HepG2 (cell line): ENCODE measurements around the gene PNPLA2. TPM values are rescaled to one million over a fixed set of nuclear protein-coding genes. Genes with fewer than 3 reads are reported as not detected.
A peak's percentile ranks its signal among the peaks of the same experiment; 100 is the strongest.

ENCODE experiments used
- ATAC-seq: fragments of 200-7000 bp; cut with Tn5 transposase; 3 replicates; pipeline ENCODE4 v1.9.1; 2020; ENCODE audit warnings: mild to moderate bottlenecking, moderate library complexity
- Bru-seq: library from RNA; stranded (reverse); fragments of 400-500 nt; gene quantifications from one replicate; lab custom pipeline; 2021; lab: Mats Ljungman, UMichigan
- BruChase-seq, 2 experiments: library from RNA; stranded (reverse); fragments of 400-500 nt; gene quantifications; one replicate each; lab custom pipeline; 2021; lab: Mats Ljungman, UMichigan
- BruUV-seq: library from RNA; stranded (reverse); fragments of 400-500 nt; replicated peaks from 2 replicates; lab custom pipeline; 2021; lab: Mats Ljungman, UMichigan
- CTCF ChIA-PET: fragments of 300-600 bp; formaldehyde crosslinking; extraction: SDS; loops from one replicate; lab custom pipeline; 2021; ENCODE audit warnings: low total read pairs, inconsistent platforms, low intra/inter-chr PET ratio; lab: Yijun Ruan, JAX
- POLR2A ChIA-PET: fragments of 350-600 bp; sonication (Branson Sonifier 250); formaldehyde crosslinking; loops from one replicate; lab custom pipeline; 2020; ENCODE audit warnings: antibody characterized with exemption, inconsistent platforms; lab: Yijun Ruan, JAX
- DNase-seq: peaks from one replicate; pipeline ENCODE4 v3.0.0-alpha.2; 2015; ENCODE audit warnings: low spot score
- FAIRE-seq: peaks from 3 replicates; lab custom pipeline; 2011; peaks lifted over from hg19 to GRCh38; lab: Jason Lieb, UNC
- H2AFZ ChIP-seq: one replicate; pipeline ENCODE4 v1.6.1; 2011; ENCODE audit warnings: low read length, inconsistent platforms
- H3K27ac ChIP-seq: fragments of 300-600 bp; 3 replicates; pipeline ENCODE4 v1.8.0; 2011; ENCODE audit warnings: mixed run types, mild to moderate bottlenecking, mixed read lengths, low read length, inconsistent platforms; ENCODE audit not compliant: insufficient read depth; ENCODE audit errors: extremely low read length
- H3K27me3 ChIP-seq, 2 experiments: fragments of 200-600 bp in 1 of 2; 2 replicates in 1 of 2; 3 replicates in 1 of 2; pipeline versions ENCODE4 v1.6.0 to v1.8.0; 2011; ENCODE audit warnings: low read length in 2 of 2, mild to moderate bottlenecking in 2 of 2, moderate library complexity in 2 of 2, inconsistent platforms in 1 of 2; ENCODE audit not compliant: insufficient read depth in 2 of 2, control insufficient read depth in 1 of 2
- H3K36me3 ChIP-seq, 2 experiments: fragments of 200-600 bp in 1 of 2; replicated peaks in 1 of 2; 2 replicates in 1 of 2; 3 replicates in 1 of 2; pipeline versions ENCODE4 v1.5.1 to v1.8.0; 2011; ENCODE audit warnings: low read length in 2 of 2, inconsistent platforms in 1 of 2; ENCODE audit not compliant: insufficient read depth in 2 of 2, control insufficient read depth in 1 of 2
- H3K4me1 ChIP-seq: 2 replicates; pipeline ENCODE4 v1.5.1; 2012; ENCODE audit warnings: low read length, inconsistent platforms; ENCODE audit not compliant: insufficient read depth
- H3K4me2 ChIP-seq: 2 replicates; pipeline ENCODE4 v1.6.0; 2011; ENCODE audit warnings: low read depth, low read length, inconsistent platforms
- H3K4me3 ChIP-seq, 3 experiments: fragments of 200-600 bp in 1 of 3; sonication (generic), shearing (Covaris generic) in 1 of 3; replicated peaks in 1 of 3; 2 replicates each; pipeline ENCODE4 v1.5.1; 2011 to 2016; ENCODE audit warnings: low read length in 3 of 3, inconsistent platforms in 2 of 3, low read depth in 2 of 3, mild to moderate bottlenecking in 2 of 3, control low read depth in 1 of 3, mixed read lengths in 1 of 3; ENCODE audit not compliant: insufficient read depth in 1 of 3
- H3K79me2 ChIP-seq: one replicate; pipeline ENCODE4 v1.6.1; 2011; ENCODE audit warnings: low read length, inconsistent platforms; ENCODE audit not compliant: insufficient read depth
- H3K9ac ChIP-seq: 2 replicates; pipeline ENCODE4 v1.6.0; 2011; ENCODE audit warnings: mild to moderate bottlenecking, low read depth, low read length, inconsistent platforms; ENCODE audit not compliant: insufficient read depth
- H3K9me3 ChIP-seq: 2 replicates; pipeline ENCODE4 v1.5.1; 2012; ENCODE audit warnings: mild to moderate bottlenecking, low read length
- H4K20me1 ChIP-seq: 2 replicates; pipeline ENCODE4 v1.6.0; 2011; ENCODE audit warnings: inconsistent platforms, mild to moderate bottlenecking, low read length, moderate library complexity; ENCODE audit not compliant: insufficient read depth
- FOSL2 ChIP-seq: sonication (generic); formaldehyde crosslinking; IDR thresholded peaks from 2 replicates; pipeline ENCODE4 v1.4.0; 2020; ENCODE audit warnings: missing genetic modification reagents
- JUND ChIP-seq: sonication (generic); formaldehyde crosslinking; IDR thresholded peaks from 2 replicates; pipeline ENCODE4 v1.8.0; 2022; ENCODE audit warnings: mild to moderate bottlenecking, missing genetic modification reagents
- KDM5B ChIP-seq: sonication (generic); formaldehyde crosslinking; IDR thresholded peaks from 2 replicates; pipeline ENCODE4 v1.4.0; 2020; ENCODE audit warnings: missing genetic modification reagents, mild to moderate bottlenecking, borderline replicate concordance
- SAP130 ChIP-seq: IDR thresholded peaks from 2 replicates; pipeline ENCODE4 v1.6.1; 2016; ENCODE audit warnings: low read depth
- SIN3A ChIP-seq: IDR thresholded peaks from 2 replicates; pipeline ENCODE4 v1.6.1; 2011; ENCODE audit warnings: low read depth, mild to moderate bottlenecking, control low read depth, low read length, borderline replicate concordance
- SOX6 ChIP-seq, 2 experiments: fragments of 450-650 bp in 1 of 2; sonication (generic) in 1 of 2; formaldehyde crosslinking in 1 of 2; IDR thresholded peaks; 2 replicates each; pipeline versions ENCODE4 v1.4.0 to v1.6.1; 2017 to 2020; ENCODE audit warnings: antibody characterized with exemption in 1 of 2, mild to moderate bottlenecking in 1 of 2, missing genetic modification reagents in 1 of 2
- SP2 ChIP-seq: sonication (generic); formaldehyde crosslinking; IDR thresholded peaks from 2 replicates; pipeline ENCODE4 v1.5.1; 2020; ENCODE audit warnings: mild to moderate bottlenecking, missing genetic modification reagents
- TRIM24 ChIP-seq: sonication (generic); formaldehyde crosslinking; IDR thresholded peaks from 2 replicates; pipeline ENCODE4 v1.8.0; 2022; ENCODE audit warnings: mild to moderate bottlenecking, missing genetic modification reagents
- ZBTB10 ChIP-seq: sonication (generic); formaldehyde crosslinking; IDR thresholded peaks from 2 replicates; pipeline ENCODE4 v1.4.0; 2020; ENCODE audit warnings: missing genetic modification reagents, borderline replicate concordance
- ZFP41 ChIP-seq: sonication (generic); formaldehyde crosslinking; IDR thresholded peaks from 2 replicates; pipeline ENCODE4 v1.4.0; 2020; ENCODE audit warnings: mild to moderate bottlenecking, missing genetic modification reagents, borderline replicate concordance
- ZNF546 ChIP-seq: sonication (generic); formaldehyde crosslinking; conservative IDR thresholded peaks from 2 replicates; pipeline ENCODE4 v1.8.1; 2023; ENCODE audit warnings: mild to moderate bottlenecking, missing genetic modification reagents
- ZNF678 ChIP-seq: sonication (generic); formaldehyde crosslinking; IDR thresholded peaks from 2 replicates; pipeline ENCODE4 v1.4.0; 2020; ENCODE audit warnings: mild to moderate bottlenecking, missing genetic modification reagents
- ZNF788 ChIP-seq: sonication (generic); formaldehyde crosslinking; IDR thresholded peaks from 2 replicates; pipeline ENCODE4 v1.5.0; 2020; ENCODE audit warnings: mild to moderate bottlenecking, missing genetic modification reagents, borderline replicate concordance
- WGBS: methylation state at CpG from one replicate; pipeline ENCODE4 v1.1.6; 2017; ENCODE audit warnings: low lambda C conversion rate; 5-methylcytosine and 5-hydroxymethylcytosine counted together
- in situ Hi-C: cut with HindIII; loops from 2 replicates; pipeline ENCODE4 v1.10.0; 2017; ENCODE audit warnings: low pct_unique_long_range_greater_than_20kb; ENCODE audit not compliant: extremely low pct_ligation_motif_present
- intact Hi-C: fragments of 100-400 bp; cut with micrococcal nuclease; formaldehyde crosslinking; loops from one replicate; pipeline ENCODE4 v1.10.0; 2022; ENCODE audit not compliant: unreplicated experiment
- long read RNA-seq, 2 experiments: library from RNA in 1 of 2; library from polyadenylated mRNA in 1 of 2; stranded (forward) in 1 of 2; unstranded in 1 of 2; transcript quantifications; one replicate each; pipeline ENCODE4 v2.0.0, GENCODE V29; 2019 to 2022
- polyA minus RNA-seq, 3 experiments: library from RNA; depleted of rRNA, polyadenylated mRNA; stranded (reverse); fragments of >200 nt; gene quantifications; 2 replicates each; pipeline ENCODE4 v1.2.3, GENCODE V29; 2011; ENCODE audit warnings: low replicate concordance in 1 of 3
- polyA plus RNA-seq, 8 experiments: library from polyadenylated mRNA; depleted of rRNA in 3 of 8; stranded (reverse) in 7 of 8; unstranded in 1 of 8; fragments of >200 nt; fragmentation: Illumina TruSeq in 4 of 8; extraction: Trizol in 4 of 8; gene quantifications; 2 replicates each; pipeline versions ENCODE4 v1.2.1 to v1.2.3, GENCODE V29; 2011 to 2016; ENCODE audit warnings: low read depth in 4 of 8, missing spikeins in 1 of 8, mixed read lengths in 1 of 8; ENCODE audit not compliant: insufficient read depth in 1 of 8
- total RNA-seq, 5 experiments: library from RNA; depleted of rRNA; stranded (reverse); fragments of >200 nt; fragmentation: Illumina TruSeq; extraction: Trizol; gene quantifications; 2 replicates each; pipeline ENCODE4 v1.2.3, GENCODE V29; 2016; ENCODE audit warnings: low read depth in 1 of 5

The PNPLA2 gene, protein sequence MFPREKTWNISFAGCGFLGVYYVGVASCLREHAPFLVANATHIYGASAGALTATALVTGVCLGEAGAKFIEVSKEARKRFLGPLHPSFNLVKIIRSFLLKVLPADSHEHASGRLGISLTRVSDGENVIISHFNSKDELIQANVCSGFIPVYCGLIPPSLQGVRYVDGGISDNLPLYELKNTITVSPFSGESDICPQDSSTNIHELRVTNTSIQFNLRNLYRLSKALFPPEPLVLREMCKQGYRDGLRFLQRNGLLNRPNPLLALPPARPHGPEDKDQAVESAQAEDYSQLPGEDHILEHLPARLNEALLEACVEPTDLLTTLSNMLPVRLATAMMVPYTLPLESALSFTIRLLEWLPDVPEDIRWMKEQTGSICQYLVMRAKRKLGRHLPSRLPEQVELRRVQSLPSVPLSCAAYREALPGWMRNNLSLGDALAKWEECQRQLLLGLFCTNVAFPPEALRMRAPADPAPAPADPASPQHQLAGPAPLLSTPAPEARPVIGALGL
- total RNA-seq (2016; rRNA removed; fragmentation: Illumina TruSeq; extraction: Trizol) (4.8 and 10.5 TPM in 2 replicates), polyA plus RNA-seq (2011; rRNA removed) (43.2 and 58.1 TPM in 2 replicates), polyA minus RNA-seq (2011; rRNA and poly(A)+ RNA removed; ENCODE audit: low replicate concordance) (60.4 and 150 TPM in 2 replicates), Bru-seq, nascent RNA (percentile 79 among the genes with signal in this experiment), BruChase-seq, experiment 1, labeled RNA remaining after a 6-hour chase (percentile 97 among the genes with signal in this experiment), BruChase-seq, experiment 2, labeled RNA remaining after a 2-hour chase (percentile 92 among the genes with signal in this experiment)
- total RNA-seq (2016; cell fraction: cytosol; rRNA removed; fragmentation: Illumina TruSeq; extraction: Trizol; ENCODE audit: low read depth), result 3.8 and 4.1 TPM in 2 replicates
- total RNA-seq (2016; cell fraction: insoluble cytoplasmic fraction; rRNA removed; fragmentation: Illumina TruSeq; extraction: Trizol), result 4.0 and 11.4 TPM in 2 replicates
- total RNA-seq (2016; cell fraction: membrane; rRNA removed; fragmentation: Illumina TruSeq; extraction: Trizol), result 4.4 and 5.4 TPM in 2 replicates
- total RNA-seq (2016; cell fraction: nucleus; rRNA removed; fragmentation: Illumina TruSeq; extraction: Trizol), result 17.2 and 23.5 TPM in 2 replicates
- 7.3 and 12.8 TPM in 2 replicates for polyA plus RNA-seq (2011; cell fraction: cytosol; rRNA removed)
- 830 and 954 TPM in 2 replicates for polyA plus RNA-seq (2011; cell fraction: nucleus; rRNA removed)
- 70.1 and 82.8 TPM in 2 replicates for polyA plus RNA-seq (2012)
- 4.8 and 6.6 TPM in 2 replicates for polyA plus RNA-seq (2016; cell fraction: cytosol; fragmentation: Illumina TruSeq; extraction: Trizol; ENCODE audit: low read depth)
- polyA plus RNA-seq (2016; cell fraction: insoluble cytoplasmic fraction; fragmentation: Illumina TruSeq; extraction: Trizol; ENCODE audit: low read depth), result 14.6 and 20.2 TPM in 2 replicates
- polyA plus RNA-seq (2016; cell fraction: membrane; fragmentation: Illumina TruSeq; extraction: Trizol; ENCODE audit: low read depth), result 7.5 and 10.2 TPM in 2 replicates
- polyA plus RNA-seq (2016; cell fraction: nucleus; fragmentation: Illumina TruSeq; extraction: Trizol; ENCODE audit: insufficient read depth, low read depth), result 77.9 and 79.1 TPM in 2 replicates
- polyA minus RNA-seq (2011; cell fraction: cytosol; rRNA and poly(A)+ RNA removed), result 24.0 and 31.5 TPM in 2 replicates
- polyA minus RNA-seq (2011; cell fraction: nucleus; rRNA and poly(A)+ RNA removed), result 135 and 151 TPM in 2 replicates
- long read RNA-seq, experiment 1, partial matches to known transcripts, result 77 of 89 reads
- long read RNA-seq, experiment 1, other reads (novel, unspliced or antisense), result 10 of 89 reads
- long read RNA-seq, experiment 2, transcript PNPLA2-201 (10 exons, 2,428 nt), result major isoform, 6 of 432 reads
- long read RNA-seq, experiment 2, partial matches to known transcripts, result 383 of 432 reads
- long read RNA-seq, experiment 2, other reads (novel, unspliced or antisense), result 42 of 432 reads

DNA sequence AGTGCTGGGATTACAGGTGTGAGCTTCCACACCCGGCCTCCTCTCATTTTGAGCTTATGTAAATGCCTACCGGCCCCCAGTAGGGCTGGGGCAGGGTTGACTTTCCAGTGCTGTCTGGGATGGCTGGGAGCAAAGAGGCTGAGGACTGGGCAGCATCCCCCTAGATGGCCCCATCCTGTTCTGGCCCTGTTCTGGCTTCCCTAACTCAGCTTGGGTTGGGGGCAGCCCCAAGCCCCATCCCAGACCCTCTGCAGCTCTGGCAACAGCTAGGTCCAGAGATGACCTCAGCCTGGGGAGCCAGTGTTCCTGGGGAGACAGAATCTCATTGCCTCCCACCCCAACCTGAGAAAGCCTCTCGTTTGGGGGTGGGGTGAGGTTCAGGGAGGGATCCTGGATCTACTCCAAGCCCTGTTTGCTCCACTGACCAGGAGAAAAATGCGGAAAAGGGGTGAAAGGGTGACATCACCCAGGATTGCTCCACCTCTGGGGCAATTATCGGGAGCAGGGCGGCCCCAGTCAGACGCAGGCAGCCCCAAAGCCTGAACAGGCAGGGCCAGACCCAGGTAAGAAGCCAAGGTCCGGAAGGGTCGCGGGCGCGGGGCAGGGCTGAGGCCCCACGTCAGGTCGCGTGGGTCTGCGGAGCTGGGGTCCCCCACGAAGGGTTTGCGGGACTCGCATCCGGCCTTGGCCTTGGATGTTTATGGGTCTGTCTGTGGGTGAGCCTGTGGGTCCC is at the start of gene PNPLA2:
Gene PNPLA2 (plus strand): TSS at position 519 of the 733 bp plus-strand sequence. CDS start 805 bp downstream, outside the sequence.
- H3K27ac ChIP-seq, result peak within 1 kb of the TSS; percentile 92
- no peaks in the 10 kb centered on the region for H3K9me3 ChIP-seq
- DNase-seq (peak; percentile 74), ATAC-seq (peak; percentile 39), FAIRE-seq (peak; percentile 21)
- peaks cover 27% of the 10 kb centered on the region for H3K4me1 ChIP-seq
- peaks cover 20% of the 10 kb centered on the region for H3K79me2 ChIP-seq
- H4K20me1 ChIP-seq, result peaks cover 20% of the 10 kb centered on the region
- ChIA-PET CTCF (no interaction called here), POLR2A (interaction anchor here (0.7 to 9.2 kb wide), 25 partner anchors 8 to 349 kb away, joined by 3 to 264 read pairs (median 8); partner anchors contain the start of genes CD151, CHID1, CRACR2B and DEAF1)
- H3K27me3 ChIP-seq, result no peaks in the 10 kb centered on the region; a peak in 1 of 5 replicates
- in situ Hi-C loops, result no loop called here
- peak within 1 kb of the TSS; percentile 80 to 98 (median 94) for H3K4me3 ChIP-seq
- H3K9ac ChIP-seq, result peak within 1 kb of the TSS; percentile 92
- intact Hi-C loops, result no loop called here
- no peak within 1 kb of the TSS for H2AFZ ChIP-seq
- TSS peak; percentile 81 for BruUV-seq
- H3K4me2 ChIP-seq, result peak within 1 kb of the TSS; percentile 98
- H3K36me3 ChIP-seq, result peaks cover 10% of the 10 kb centered on the region in 2 experiments
- WGBS, result 10% methylated on average over 4 of the region's 20 CpGs
- TF ChIP-seq FOSL2 (CRISPR knock-in tag) (peak; percentile 64; the same call in 1 of the 2 replicates), SP2 (no peak), SOX6 (IDR thresholded peaks at IDR 0.05) (no peak), SOX6 (CRISPR knock-in tag; IDR thresholded peaks at IDR 0.05) (0 out of 2 replicates have a peak, but pooled peaks have one; percentile 18), SAP130 (CRISPR knock-in tag) (peak; percentile 52), TRIM24 (CRISPR knock-in tag) (peak; percentile 41; the same call in 1 of the 2 replicates), ZBTB10 (peak; percentile 89), SIN3A (0 out of 2 replicates have a peak, but pooled peaks have one; percentile 13), ZNF678 (no peak), KDM5B (CRISPR knock-in tag) (0 out of 2 replicates have a peak, but pooled peaks have one; percentile 14), ZFP41 (CRISPR knock-in tag) (no peak), ZNF546 (CRISPR knock-in tag) (no peak), JUND (CRISPR knock-in tag) (peak; percentile 81), ZNF788 (CRISPR knock-in tag) (peak; percentile 60; the same call in 1 of the 2 replicates)
